Effector memory CD4-positive, alpha-beta T cell (primary cell): Measurements from ENCODE around the gene NXPH1.

Experiments
- DNase-seq, 3 donors: peaks; one replicate each; pipeline ENCODE4 v3.0.0-alpha.2; 2020
- H3K27ac ChIP-seq: 2 replicates; pipeline ENCODE4 v1.7.0; 2013; ENCODE audit warnings: mild to moderate bottlenecking, low read length, moderate library complexity; ENCODE audit not compliant: insufficient read depth, poor library complexity, severe bottlenecking
- H3K27me3 ChIP-seq: replicated peaks from 2 replicates; pipeline ENCODE4 v1.7.0; 2013; ENCODE audit warnings: mild to moderate bottlenecking, low read length; ENCODE audit not compliant: insufficient read depth, control insufficient read depth, poor library complexity, severe bottlenecking
- H3K36me3 ChIP-seq: 2 replicates; pipeline ENCODE4 v1.7.0; 2013; ENCODE audit warnings: mild to moderate bottlenecking, low read length, moderate library complexity; ENCODE audit not compliant: control insufficient read depth, insufficient read depth
- H3K4me1 ChIP-seq: 2 replicates; pipeline ENCODE4 v1.7.0; 2013; ENCODE audit warnings: low read length, mild to moderate bottlenecking; ENCODE audit not compliant: control insufficient read depth, insufficient read depth, poor library complexity, severe bottlenecking
- H3K4me3 ChIP-seq: 2 replicates; pipeline ENCODE4 v1.7.0; 2013; ENCODE audit warnings: low read length, low read depth, mild to moderate bottlenecking; ENCODE audit not compliant: insufficient read depth, poor library complexity, severe bottlenecking
- H3K9me3 ChIP-seq: 2 replicates; pipeline ENCODE4 v1.7.0; 2013; ENCODE audit warnings: mild to moderate bottlenecking, low read length, moderate library complexity; ENCODE audit not compliant: control insufficient read depth

The NXPH1 gene

DNA sequence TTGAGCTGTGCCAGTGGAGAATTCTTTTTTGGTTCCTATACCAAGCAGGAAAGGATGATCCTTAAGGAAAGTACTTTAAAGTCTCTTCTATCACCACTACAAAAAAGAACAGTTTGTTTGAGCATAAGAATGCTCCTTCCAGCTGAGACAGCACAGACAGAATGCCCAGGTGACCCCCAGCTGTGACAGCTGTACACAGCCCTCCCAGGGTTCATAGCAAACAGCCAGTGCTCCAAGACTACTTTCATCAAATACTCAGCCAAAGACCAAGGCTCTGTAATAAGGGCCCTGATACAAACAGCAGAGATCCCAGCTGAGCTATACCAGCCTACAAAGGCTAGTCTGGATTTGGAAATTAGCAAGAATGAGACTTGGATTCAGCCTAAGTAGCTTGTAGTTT, 65.7 kb downstream of the NXPH1 start:
- Histone ChIP-seq H3K27ac (no peak overlapping the region), H3K36me3 (no peaks in the 10 kb centered on the region), H3K27me3 (no peaks in the 10 kb centered on the region), H3K9me3 (no peaks in the 10 kb centered on the region), H3K4me3 (no peak overlapping the region), H3K4me1 (no peaks in the 10 kb centered on the region)
- DNase-seq = no peak

DNA sequence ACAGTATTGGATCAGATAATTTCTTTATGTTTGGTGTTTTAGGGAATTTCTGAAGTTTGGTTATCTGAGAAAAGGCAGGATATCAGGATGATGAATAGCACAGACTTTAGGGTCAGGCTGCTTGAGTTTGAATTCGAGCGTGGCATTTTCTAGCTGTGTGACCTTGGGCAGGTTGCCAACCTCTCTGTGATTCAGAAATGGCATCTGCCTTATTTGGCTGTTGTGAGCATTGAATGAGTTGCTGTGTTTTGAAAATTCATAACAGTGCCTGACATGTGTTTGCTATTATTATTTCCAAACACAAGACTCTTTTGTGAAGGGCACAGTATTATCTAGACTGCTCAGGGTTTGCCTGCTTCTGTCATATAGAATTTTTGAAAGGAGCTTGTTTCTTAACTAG, 66.9 kb downstream of the NXPH1 start:
- H3K9me3 ChIP-seq = no peaks in the 10 kb centered on the region
- H3K4me1 ChIP-seq = no peaks in the 10 kb centered on the region
- H3K27me3 ChIP-seq = no peaks in the 10 kb centered on the region
- DNase-seq = no peak
- no peak overlapping the region for H3K4me3 ChIP-seq
- H3K36me3 ChIP-seq = no peaks in the 10 kb centered on the region
- no peak overlapping the region for H3K27ac ChIP-seq

GRCh38 chr7:8507566-8507965, 74.2 kb downstream of the NXPH1 start:
- no peaks in the 10 kb centered on the region for H3K4me1 ChIP-seq

GRCh38 chr7:8509621-8510020, 76.2 kb downstream of the NXPH1 start:
- Histone ChIP-seq H3K27me3 (no peaks in the 10 kb centered on the region), H3K4me3 (no peak overlapping the region), H3K27ac (no peak overlapping the region), H3K9me3 (no peaks in the 10 kb centered on the region), H3K4me1 (no peaks in the 10 kb centered on the region), H3K36me3 (no peaks in the 10 kb centered on the region)
- no peak for DNase-seq

More at GRCh38 chr7:8507566-8507965, 74.2 kb downstream of the NXPH1 start:
- DNase-seq = no peak
- no peaks in the 10 kb centered on the region for H3K9me3 ChIP-seq
- H3K27ac ChIP-seq = no peak overlapping the region
- H3K27me3 ChIP-seq = no peaks in the 10 kb centered on the region
- H3K4me3 ChIP-seq = no peak overlapping the region
- H3K36me3 ChIP-seq = no peaks in the 10 kb centered on the region

- Histone ChIP-seq H3K4me3 (no peak overlapping the region), H3K4me1 (no peaks in the 10 kb centered on the region), H3K9me3 (no peaks in the 10 kb centered on the region), H3K27ac (no peak overlapping the region), H3K27me3 (no peaks in the 10 kb centered on the region), H3K36me3 (no peaks in the 10 kb centered on the region)
- no peak for DNase-seq
These were observed 78.4 kb downstream of the NXPH1 start for GRCh38 chr7:8511855-8512254.

- Histone ChIP-seq H3K4me1 (no peaks in the 10 kb centered on the region), H3K27me3 (no peaks in the 10 kb centered on the region), H3K27ac (no peak overlapping the region), H3K4me3 (no peak overlapping the region), H3K9me3 (no peaks in the 10 kb centered on the region), H3K36me3 (no peaks in the 10 kb centered on the region)
- no peak for DNase-seq
These were observed 81.5 kb downstream of the NXPH1 start for GRCh38 chr7:8514781-8515519.

DNA sequence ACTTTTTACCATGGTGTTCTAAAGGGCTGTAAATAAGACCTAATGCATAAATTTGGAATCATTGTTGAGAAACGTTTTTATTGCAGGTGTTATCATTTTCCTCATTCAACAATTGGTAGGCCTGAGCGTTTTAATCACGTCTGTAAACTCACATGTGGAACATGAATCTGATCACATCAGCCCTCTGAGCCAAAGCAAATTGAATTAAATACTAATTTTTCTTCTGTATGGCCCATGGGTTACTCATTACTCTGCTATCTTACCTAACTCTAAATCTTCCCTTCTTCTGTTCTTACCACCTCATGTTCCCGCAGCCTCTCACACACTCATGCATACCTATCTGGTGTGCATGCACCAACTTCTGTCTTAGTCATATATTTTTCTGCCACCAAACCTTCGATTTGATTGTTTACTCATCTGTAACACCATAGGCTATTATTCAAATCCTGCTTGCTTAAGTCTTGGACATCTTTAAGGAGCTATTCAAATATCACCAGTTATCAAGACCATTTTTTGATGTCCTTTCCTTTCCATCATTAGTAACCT, 82.3 kb downstream of the NXPH1 start:
- Histone ChIP-seq H3K36me3 (no peaks in the 10 kb centered on the region), H3K4me1 (no peaks in the 10 kb centered on the region), H3K27ac (no peak overlapping the region), H3K4me3 (no peak overlapping the region), H3K27me3 (no peaks in the 10 kb centered on the region), H3K9me3 (no peaks in the 10 kb centered on the region)
- DNase-seq = no peak

- no peak for DNase-seq
- H3K27me3 ChIP-seq = no peaks in the 10 kb centered on the region
- H3K9me3 ChIP-seq = no peaks in the 10 kb centered on the region
- H3K27ac ChIP-seq = no peak overlapping the region
- no peak overlapping the region for H3K4me3 ChIP-seq
- no peaks in the 10 kb centered on the region for H3K4me1 ChIP-seq
- H3K36me3 ChIP-seq = no peaks in the 10 kb centered on the region
These were observed 83.6 kb downstream of the NXPH1 start for GRCh38 chr7:8516976-8517375.

- peaks cover 3% of the 10 kb centered on the region for H3K9me3 ChIP-seq
- H3K4me3 ChIP-seq = no peak overlapping the region
- no peaks in the 10 kb centered on the region for H3K36me3 ChIP-seq
- DNase-seq = no peak
- H3K27me3 ChIP-seq = no peaks in the 10 kb centered on the region
- H3K27ac ChIP-seq = no peak overlapping the region
- H3K4me1 ChIP-seq = no peaks in the 10 kb centered on the region
These were observed 94.9 kb downstream of the NXPH1 start for GRCh38 chr7:8528311-8528710.

- Histone ChIP-seq H3K36me3 (no peaks in the 10 kb centered on the region), H3K9me3 (no peaks in the 10 kb centered on the region), H3K27me3 (no peaks in the 10 kb centered on the region), H3K4me3 (no peak overlapping the region), H3K4me1 (no peaks in the 10 kb centered on the region), H3K27ac (no peak overlapping the region)
- no peak for DNase-seq
These were observed 98.6 kb downstream of the NXPH1 start for GRCh38 chr7:8531991-8532515.
